Lower leg skin (tissue), 3 donors: ENCODE measurements around the gene CEP112.

Experiments
- POLR2A ChIP-seq, 2 donors: fragments of 450-650 bp; IDR thresholded peaks; one replicate each; pipeline ENCODE4 v1.6.1; 2016 to 2017; ENCODE audit warnings: antibody characterized with exemption in 2 of 2, mild to moderate bottlenecking in 1 of 2, moderate library complexity in 1 of 2
- TF ChIP-seq, protein P1 (sequence below), 3 donors: fragments of 450-650 bp; IDR thresholded peaks; one replicate each; pipeline ENCODE4 v1.5.1; 2016; ENCODE audit warnings: antibody characterized with exemption in 3 of 3, mild to moderate bottlenecking in 3 of 3, moderate library complexity in 2 of 3

DNA sequence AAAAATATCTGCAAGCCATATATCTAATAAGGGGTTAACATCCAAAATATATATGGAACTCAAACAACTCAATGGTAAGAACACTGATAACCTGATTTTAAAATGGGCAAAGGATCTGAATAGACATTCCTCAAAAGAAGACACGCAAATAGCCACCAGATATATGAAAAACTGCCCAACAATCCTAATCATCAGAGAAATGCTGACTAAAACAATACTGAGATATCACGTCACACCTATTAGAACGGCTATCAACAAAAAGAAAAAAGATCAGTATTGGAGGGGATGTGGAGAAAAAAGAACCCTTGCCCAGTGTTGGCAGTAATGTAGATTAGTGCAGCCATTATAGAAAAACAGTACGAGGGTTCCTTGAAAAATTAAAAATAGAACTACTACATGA, 97.2 kb downstream of the CEP112 start:
- TF ChIP-seq POLR2A (IDR thresholded peaks at IDR 0.05): no peak
- TF ChIP-seq, protein P1, sequence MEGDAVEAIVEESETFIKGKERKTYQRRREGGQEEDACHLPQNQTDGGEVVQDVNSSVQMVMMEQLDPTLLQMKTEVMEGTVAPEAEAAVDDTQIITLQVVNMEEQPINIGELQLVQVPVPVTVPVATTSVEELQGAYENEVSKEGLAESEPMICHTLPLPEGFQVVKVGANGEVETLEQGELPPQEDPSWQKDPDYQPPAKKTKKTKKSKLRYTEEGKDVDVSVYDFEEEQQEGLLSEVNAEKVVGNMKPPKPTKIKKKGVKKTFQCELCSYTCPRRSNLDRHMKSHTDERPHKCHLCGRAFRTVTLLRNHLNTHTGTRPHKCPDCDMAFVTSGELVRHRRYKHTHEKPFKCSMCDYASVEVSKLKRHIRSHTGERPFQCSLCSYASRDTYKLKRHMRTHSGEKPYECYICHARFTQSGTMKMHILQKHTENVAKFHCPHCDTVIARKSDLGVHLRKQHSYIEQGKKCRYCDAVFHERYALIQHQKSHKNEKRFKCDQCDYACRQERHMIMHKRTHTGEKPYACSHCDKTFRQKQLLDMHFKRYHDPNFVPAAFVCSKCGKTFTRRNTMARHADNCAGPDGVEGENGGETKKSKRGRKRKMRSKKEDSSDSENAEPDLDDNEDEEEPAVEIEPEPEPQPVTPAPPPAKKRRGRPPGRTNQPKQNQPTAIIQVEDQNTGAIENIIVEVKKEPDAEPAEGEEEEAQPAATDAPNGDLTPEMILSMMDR (IDR thresholded peaks at IDR 0.05): no peak
